Loucy (cell line): ENCODE data around the gene PAQR7.

Experiments used
- H2AFZ ChIP-seq: fragments of 200-600 bp; sonication (generic); 2 replicates; pipeline ENCODE4 v1.6.0; 2016; ENCODE audit warnings: antibody characterized with exemption, mild to moderate bottlenecking, low read length, moderate library complexity
- H3F3A ChIP-seq: fragments of 200-600 bp; 2 replicates; pipeline ENCODE4 v1.6.0; 2016; ENCODE audit warnings: antibody characterized with exemption, low read depth, mild to moderate bottlenecking
- H3K27me3 ChIP-seq: fragments of 200-600 bp; sonication (generic); 2 replicates; pipeline ENCODE4 v1.6.1; 2014; ENCODE audit warnings: low read length, mild to moderate bottlenecking; ENCODE audit not compliant: insufficient read depth, poor library complexity, severe bottlenecking
- H3K36me3 ChIP-seq: fragments of 200-600 bp; sonication (generic); 2 replicates; pipeline ENCODE4 v1.6.1; 2016; ENCODE audit warnings: low read length; ENCODE audit not compliant: insufficient read depth
- H3K4me1 ChIP-seq: fragments of 200-600 bp; sonication (generic); 2 replicates; pipeline ENCODE4 v1.5.1; 2014; ENCODE audit warnings: low read length, mild to moderate bottlenecking; ENCODE audit not compliant: insufficient read depth, poor library complexity, severe bottlenecking
- H3K4me2 ChIP-seq: fragments of 200-600 bp; sonication (generic); 2 replicates; pipeline ENCODE4 v1.6.0; 2014; ENCODE audit warnings: antibody characterized with exemption, low read length, low read depth, mild to moderate bottlenecking; ENCODE audit not compliant: poor library complexity, severe bottlenecking
- H3K4me3 ChIP-seq: fragments of 200-600 bp; sonication (generic); 2 replicates; pipeline ENCODE4 v1.5.1; 2014; ENCODE audit warnings: low read length, mild to moderate bottlenecking, mixed read lengths; ENCODE audit not compliant: poor library complexity, severe bottlenecking
- H3K79me2 ChIP-seq: fragments of 200-600 bp; sonication (generic); 2 replicates; pipeline ENCODE4 v1.6.1; 2014; ENCODE audit warnings: low read length; ENCODE audit not compliant: insufficient read depth
- H3K9ac ChIP-seq: fragments of 200-600 bp; sonication (generic); 2 replicates; pipeline ENCODE4 v1.6.0; 2014; ENCODE audit warnings: mild to moderate bottlenecking, low read depth, low read length, moderate library complexity; ENCODE audit not compliant: poor library complexity, severe bottlenecking
- H3K9me2 ChIP-seq: fragments of 200-600 bp; sonication (generic); replicated peaks from 2 replicates; pipeline ENCODE4 v1.6.1; 2016; ENCODE audit warnings: low read depth, low read length, mixed read lengths
- H3K9me3 ChIP-seq: fragments of 200-600 bp; sonication (generic); 2 replicates; pipeline ENCODE4 v1.6.1; 2014; ENCODE audit warnings: mild to moderate bottlenecking, antibody characterized with exemption, low read length, low read depth; ENCODE audit not compliant: insufficient read depth
- H4K20me1 ChIP-seq: fragments of 200-600 bp; sonication (generic); 2 replicates; pipeline ENCODE4 v1.6.0; 2014; ENCODE audit warnings: antibody characterized with exemption, low read length, mild to moderate bottlenecking; ENCODE audit not compliant: insufficient read depth, poor library complexity, severe bottlenecking
- EZH2phosphoT487 ChIP-seq: fragments of 200-600 bp; IDR thresholded peaks from 2 replicates; pipeline ENCODE4 v1.6.1; 2018; ENCODE audit warnings: antibody characterized with exemption, mild to moderate bottlenecking, moderate library complexity, borderline replicate concordance
- TF ChIP-seq, protein P1 (sequence below): fragments of 200-600 bp; sonication (generic); conservative IDR thresholded peaks from 2 replicates; pipeline ENCODE4 v1.5.1; 2014; ENCODE audit warnings: mild to moderate bottlenecking, antibody characterized with exemption, low read length

PAQR7 gene

DNA sequence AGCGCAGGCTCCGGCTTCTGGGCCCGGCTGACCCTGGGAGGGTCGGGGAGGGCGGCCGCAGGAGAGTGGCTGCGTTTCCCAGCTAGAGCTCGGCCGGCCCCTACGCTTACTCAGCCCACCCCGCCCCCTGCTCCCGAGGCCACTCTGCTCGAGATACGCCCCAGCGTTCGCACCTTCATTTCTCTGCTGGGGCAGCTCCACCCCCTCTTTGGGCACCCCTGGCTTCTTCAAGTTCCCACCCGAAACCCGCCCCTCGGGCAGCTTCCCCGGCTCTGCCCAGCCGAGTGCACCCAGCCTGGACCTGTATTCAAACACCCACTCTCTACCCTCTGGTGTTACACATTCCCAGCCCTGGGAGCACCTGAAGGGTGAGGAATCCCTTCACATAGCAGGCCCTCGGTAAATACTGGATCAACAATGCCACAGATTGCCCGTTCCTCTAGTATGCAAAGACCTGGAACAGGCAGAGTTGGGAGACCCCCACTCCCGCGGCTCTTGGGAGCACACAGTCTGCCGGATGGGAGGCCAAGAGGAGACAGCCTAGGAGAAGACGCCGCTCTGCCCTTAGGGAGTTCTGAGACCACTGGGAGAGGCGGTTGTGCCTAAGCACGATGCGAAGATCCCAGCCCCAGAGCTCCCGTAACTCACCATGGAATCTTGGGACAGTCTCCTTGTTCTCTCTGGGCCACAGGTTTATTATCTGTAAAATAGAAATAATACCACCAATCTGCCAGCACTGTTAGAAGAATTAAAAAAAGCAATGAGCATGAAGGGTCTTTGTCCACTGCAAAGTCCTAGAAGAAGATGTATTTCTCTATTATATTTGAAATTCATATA, 566 bp upstream of the PAQR7 start:
- Histone ChIP-seq H2AFZ (no peak overlapping the region), H3K4me1 (peaks cover 5% of the 10 kb centered on the region), H3K36me3 (no peaks in the 10 kb centered on the region), H3K79me2 (no peaks in the 10 kb centered on the region), H3K4me3 (no peak overlapping the region), H3K4me2 (no peak overlapping the region), H3K9me3 (no peaks in the 10 kb centered on the region), H3K9me2 (no peaks in the 10 kb centered on the region), H3K9ac (no peak overlapping the region), H3F3A (no peaks in the 10 kb centered on the region), H3K27me3 (no peaks in the 10 kb centered on the region), H4K20me1 (no peaks in the 10 kb centered on the region)
- no peak for TF ChIP-seq EZH2phosphoT487
- TF ChIP-seq, protein P1, sequence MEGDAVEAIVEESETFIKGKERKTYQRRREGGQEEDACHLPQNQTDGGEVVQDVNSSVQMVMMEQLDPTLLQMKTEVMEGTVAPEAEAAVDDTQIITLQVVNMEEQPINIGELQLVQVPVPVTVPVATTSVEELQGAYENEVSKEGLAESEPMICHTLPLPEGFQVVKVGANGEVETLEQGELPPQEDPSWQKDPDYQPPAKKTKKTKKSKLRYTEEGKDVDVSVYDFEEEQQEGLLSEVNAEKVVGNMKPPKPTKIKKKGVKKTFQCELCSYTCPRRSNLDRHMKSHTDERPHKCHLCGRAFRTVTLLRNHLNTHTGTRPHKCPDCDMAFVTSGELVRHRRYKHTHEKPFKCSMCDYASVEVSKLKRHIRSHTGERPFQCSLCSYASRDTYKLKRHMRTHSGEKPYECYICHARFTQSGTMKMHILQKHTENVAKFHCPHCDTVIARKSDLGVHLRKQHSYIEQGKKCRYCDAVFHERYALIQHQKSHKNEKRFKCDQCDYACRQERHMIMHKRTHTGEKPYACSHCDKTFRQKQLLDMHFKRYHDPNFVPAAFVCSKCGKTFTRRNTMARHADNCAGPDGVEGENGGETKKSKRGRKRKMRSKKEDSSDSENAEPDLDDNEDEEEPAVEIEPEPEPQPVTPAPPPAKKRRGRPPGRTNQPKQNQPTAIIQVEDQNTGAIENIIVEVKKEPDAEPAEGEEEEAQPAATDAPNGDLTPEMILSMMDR = no peak

DNA sequence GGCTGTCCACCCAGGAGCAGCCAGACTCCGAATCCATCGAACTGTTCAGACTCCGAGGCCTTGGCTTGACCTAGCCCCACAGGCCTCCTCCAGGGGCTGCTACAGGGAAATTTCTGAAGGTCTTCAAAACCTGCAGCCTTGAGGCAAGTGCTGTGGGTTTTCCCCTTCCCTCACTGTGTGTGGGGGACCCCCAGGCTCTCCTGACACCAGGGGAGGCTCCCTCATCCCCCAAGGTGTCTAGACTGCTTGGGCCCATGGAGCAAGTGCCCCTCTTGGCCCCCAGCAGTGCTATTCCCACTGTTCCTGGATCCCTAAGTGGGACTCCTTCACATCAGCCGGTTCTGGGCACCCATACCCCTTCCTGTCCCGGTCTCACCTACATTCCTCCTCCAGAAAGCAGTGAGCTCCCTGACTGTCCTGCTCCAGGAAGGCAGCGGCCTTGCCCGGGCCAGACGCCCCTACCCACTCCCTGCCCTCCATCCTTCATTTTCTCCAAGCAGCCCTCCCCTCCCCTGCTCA, 814 bp downstream of the PAQR7 start:
- H2AFZ ChIP-seq = no peak overlapping the region
- no peak overlapping the region for H3K9ac ChIP-seq
- no peaks in the 10 kb centered on the region for H3K9me2 ChIP-seq

DNA sequence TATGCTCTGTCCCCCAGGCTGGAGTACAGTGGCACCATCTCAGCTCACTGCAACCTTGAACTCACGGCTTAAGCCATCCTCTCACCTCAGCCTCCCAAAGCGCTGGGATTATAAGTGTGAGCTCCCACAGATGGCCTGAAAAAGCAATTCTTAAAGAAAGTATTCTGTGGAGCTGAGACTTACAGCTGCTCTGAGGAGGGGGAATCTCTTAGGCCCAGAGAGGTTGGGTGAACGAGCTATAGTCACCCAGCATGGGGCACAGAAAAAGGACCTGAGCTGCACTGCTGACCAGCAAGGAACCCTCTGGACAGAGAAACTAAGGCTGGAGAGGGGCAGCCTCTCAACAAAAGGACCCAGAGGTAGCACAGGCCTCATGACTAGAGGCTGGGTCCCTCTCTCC, 1.3 kb downstream of the PAQR7 start:
- Histone ChIP-seq H3K36me3 (no peaks in the 10 kb centered on the region), H3K27me3 (no peaks in the 10 kb centered on the region), H3K79me2 (no peaks in the 10 kb centered on the region), H3K9me2 (no peaks in the 10 kb centered on the region), H3K9me3 (no peaks in the 10 kb centered on the region), H3K4me1 (peaks cover 13% of the 10 kb centered on the region), H3F3A (no peaks in the 10 kb centered on the region), H2AFZ (no peak overlapping the region), H4K20me1 (no peaks in the 10 kb centered on the region), H3K9ac (no peak overlapping the region), H3K4me2 (no peak overlapping the region), H3K4me3 (no peak overlapping the region)
- TF ChIP-seq EZH2phosphoT487 = no peak
- TF ChIP-seq, protein P1 = no peak

More for the DNA sequence above, 814 bp downstream of the PAQR7 start:
- Histone ChIP-seq H3K9me3 (no peaks in the 10 kb centered on the region), H3K4me3 (no peak overlapping the region), H4K20me1 (no peaks in the 10 kb centered on the region), H3K36me3 (no peaks in the 10 kb centered on the region), H3K27me3 (no peaks in the 10 kb centered on the region), H3K79me2 (no peaks in the 10 kb centered on the region), H3K4me2 (no peak overlapping the region), H3F3A (no peaks in the 10 kb centered on the region), H3K4me1 (peaks cover 13% of the 10 kb centered on the region)
- TF ChIP-seq, protein P1 = no peak
- no peak for TF ChIP-seq EZH2phosphoT487
